ENCODE results near the gene DDX39B.
A peak's percentile ranks its signal among the peaks of the same experiment; 100 is the strongest.

DNA sequence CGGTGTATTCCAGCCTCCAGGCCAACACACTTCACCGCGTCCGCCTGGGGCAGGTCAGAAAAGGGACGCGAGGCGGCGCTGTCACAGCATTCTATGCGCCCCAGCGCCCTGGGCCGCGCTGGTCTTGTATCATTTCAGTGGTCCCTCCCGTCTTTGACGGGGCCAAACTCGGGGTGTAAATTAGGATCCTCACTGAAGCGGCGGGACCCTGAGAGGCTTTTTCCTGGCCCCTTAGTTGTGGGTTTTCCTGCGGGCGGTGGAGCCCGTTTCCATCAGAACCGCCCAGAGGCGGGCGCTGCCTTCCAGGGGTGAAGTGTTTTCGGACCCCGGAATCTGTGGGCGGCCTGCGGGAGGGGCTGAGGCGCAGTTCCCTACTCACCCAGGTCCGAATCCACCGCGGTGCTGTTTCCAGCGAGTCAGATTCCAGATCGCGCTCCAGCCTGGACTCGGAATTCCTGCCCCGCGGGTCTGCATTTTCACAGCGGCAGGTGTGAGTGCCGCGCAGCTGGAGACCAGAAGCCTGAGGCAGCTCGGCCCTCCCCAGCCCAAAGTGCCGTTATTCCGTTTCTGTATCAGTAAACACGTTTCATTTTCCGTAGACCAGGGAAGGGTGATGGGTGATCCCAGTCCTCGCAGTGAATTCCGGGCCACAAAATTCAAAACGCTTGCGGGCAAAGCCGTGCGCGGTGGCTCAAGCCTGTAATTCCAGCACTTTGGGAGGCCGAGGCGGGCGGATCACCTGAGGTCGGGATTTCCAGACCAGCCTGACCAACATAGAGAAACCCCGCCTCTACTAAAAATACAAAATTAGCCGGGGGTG, 47.7 kb downstream of the DDX39B start:
- TF ChIP-seq, protein P1, sequence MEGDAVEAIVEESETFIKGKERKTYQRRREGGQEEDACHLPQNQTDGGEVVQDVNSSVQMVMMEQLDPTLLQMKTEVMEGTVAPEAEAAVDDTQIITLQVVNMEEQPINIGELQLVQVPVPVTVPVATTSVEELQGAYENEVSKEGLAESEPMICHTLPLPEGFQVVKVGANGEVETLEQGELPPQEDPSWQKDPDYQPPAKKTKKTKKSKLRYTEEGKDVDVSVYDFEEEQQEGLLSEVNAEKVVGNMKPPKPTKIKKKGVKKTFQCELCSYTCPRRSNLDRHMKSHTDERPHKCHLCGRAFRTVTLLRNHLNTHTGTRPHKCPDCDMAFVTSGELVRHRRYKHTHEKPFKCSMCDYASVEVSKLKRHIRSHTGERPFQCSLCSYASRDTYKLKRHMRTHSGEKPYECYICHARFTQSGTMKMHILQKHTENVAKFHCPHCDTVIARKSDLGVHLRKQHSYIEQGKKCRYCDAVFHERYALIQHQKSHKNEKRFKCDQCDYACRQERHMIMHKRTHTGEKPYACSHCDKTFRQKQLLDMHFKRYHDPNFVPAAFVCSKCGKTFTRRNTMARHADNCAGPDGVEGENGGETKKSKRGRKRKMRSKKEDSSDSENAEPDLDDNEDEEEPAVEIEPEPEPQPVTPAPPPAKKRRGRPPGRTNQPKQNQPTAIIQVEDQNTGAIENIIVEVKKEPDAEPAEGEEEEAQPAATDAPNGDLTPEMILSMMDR (IDR thresholded peaks at IDR 0.05; ENCODE audit: low read length) = peak; percentile 95
- no peak for TF ChIP-seq EZH2 (IDR thresholded peaks at IDR 0.05; ENCODE audit: borderline replicate concordance, low read length)
